NT2/D1 (cell line): Measurements from ENCODE around the gene IMMP2L.

Source experiments
- YY1 ChIP-seq: IDR thresholded peaks from 2 replicates; pipeline ENCODE4 v1.6.1; 2011; ENCODE audit not compliant: insufficient read length, insufficient read depth
- ZNF274 ChIP-seq: IDR thresholded peaks from 2 replicates; pipeline ENCODE4 v1.6.1; 2011; ENCODE audit warnings: mild to moderate bottlenecking, low read depth, low read length

DNA sequence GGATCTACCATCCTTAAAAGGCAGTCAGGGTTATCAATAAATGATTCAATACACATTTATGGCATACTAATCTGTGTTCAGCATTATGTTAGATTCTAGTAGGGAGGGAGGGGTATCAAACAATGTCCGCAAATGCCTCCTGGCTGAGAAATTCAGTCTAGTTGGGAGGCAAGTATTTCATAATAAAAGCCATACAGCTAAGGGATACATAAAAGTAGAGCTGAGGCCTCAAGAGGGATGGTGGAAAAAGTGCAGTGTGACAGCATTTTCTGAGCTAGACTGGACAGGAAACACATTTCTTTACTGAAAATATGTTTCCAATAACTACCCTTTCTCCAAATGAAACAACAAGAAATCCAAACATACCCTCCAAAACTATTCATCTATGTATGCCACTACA lies 624.1 kb downstream of the IMMP2L start:
- TF ChIP-seq ZNF274, result no peak
- no peak for TF ChIP-seq YY1
